RPMI8226 (cell line): ENCODE results near the gene KCNQ1.

ENCODE experiments used
- DNase-seq: peaks from one replicate; pipeline ENCODE4 v3.0.0-alpha.2; 2015

Gene KCNQ1

DNA sequence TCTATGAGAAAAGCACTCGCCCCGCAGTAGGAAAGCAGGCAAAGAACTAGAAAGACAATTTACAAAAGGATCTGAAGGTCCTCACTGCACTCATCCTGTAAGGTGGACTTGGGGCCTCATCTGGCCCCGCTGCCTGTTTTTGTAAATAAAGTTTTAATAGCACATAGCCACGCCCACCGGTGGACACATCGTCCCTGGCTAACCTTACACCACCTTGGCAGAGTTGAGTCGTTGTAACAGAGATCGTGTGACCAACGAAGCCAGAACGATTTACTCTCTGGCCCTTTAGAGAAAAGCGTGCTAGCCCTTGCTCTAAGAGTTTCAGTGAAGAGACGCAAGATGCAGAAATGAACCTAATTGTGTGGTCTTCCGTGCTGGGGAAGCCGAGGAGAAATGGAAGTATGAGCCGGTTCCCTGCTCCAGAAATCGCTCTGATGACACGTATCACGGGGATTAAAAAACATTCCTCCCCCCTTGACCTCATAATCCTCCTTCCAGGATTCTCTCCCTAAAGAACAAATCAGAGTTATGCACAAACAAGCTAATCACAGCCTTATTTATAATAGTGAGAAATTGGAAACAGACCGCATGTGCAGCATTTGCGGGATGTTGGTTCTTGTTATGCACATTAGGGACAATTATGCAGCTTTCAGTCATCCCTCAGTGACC, 360.7 kb downstream of the KCNQ1 start:
- no peak for DNase-seq

DNA sequence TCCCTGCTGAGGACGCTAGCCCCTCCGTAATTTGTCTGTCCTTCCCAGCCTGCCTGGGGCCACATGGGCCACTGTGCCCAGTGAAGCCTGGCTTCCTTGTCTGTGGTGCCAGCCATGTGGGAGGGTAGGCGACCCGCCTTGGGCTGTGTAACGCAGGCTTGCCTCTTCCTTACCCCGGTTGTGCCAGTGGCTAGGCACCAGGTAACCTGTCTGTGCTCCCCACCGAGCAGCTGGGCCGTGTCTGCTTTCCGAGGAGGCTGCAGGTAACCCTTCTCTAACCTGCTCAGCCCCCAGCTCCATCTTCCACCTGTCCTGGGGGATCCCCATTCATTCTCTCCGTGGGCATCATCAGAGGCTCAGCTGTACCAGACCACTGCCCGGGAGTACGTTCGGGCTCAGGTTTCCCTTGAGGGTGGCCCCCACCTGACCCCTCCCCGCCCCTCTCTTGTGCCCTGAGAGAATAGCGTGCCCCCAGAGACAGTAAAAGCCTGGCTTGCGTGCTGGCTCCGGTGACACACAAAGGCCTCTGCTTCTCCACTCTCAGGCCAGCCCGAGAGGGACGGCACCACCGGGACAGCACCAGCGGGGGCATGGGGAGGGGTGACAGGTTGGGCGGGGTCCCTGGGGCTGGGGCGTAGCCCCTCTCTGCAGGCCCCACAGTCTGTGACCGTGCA, 361.7 kb downstream of the KCNQ1 start:
- no peak for DNase-seq

GRCh38 chr11:2807025-2807681, 362.3 kb downstream of the KCNQ1 start:
- no peak for DNase-seq

- DNase-seq = no peak
Measured at GRCh38 chr11:2807801-2808241, 363.0 kb downstream of the KCNQ1 start.

DNA sequence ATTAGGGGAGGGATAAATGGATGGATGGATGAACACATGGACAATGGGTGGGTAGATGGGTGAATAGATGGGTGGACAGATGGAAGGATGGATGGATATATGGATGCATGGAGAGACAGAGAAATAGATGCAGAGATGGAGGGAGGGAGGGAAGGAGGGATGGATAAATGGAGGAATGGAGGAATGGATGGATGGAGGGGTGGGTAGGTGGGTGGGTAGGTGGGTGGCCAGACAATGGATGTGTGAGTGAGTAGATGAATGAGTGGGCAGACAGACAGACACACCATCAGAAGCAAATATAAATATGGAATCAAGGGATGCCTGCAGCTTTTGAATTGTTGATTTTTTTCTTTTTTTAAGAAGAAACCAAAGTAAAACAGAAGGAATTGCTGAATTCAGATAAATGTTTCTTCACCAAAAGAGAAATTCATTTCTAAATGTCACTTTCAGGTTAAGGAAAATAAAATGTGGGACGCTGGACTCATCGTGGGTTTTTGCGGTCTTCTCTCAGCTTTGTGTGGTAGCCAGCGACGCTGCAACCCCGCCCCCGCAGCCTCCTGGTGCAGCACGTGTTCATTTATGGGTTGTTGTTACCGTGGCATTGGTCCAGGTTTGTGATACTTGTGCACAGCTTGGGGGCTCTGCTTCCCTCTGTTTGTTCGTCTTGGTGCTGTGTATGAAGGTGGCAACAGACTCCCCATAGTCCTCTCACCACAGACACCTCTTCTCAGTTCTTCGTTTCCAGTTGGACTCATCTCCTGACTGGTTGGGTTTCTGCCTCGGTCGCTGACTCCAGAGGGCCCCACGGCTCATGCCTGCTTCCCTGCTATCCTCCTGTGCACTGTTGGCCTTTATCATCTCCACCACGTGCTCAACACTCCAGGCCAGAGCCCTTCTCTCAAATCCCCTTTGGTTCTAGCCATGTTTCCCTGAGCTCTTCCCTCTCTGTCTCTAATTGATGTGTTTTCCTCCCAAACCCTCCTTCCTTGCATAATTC, 364.3 kb downstream of the KCNQ1 start:
- DNase-seq = no peak

- no peak for DNase-seq
Measured at GRCh38 chr11:2809854-2810253, 365.0 kb downstream of the KCNQ1 start.

DNA sequence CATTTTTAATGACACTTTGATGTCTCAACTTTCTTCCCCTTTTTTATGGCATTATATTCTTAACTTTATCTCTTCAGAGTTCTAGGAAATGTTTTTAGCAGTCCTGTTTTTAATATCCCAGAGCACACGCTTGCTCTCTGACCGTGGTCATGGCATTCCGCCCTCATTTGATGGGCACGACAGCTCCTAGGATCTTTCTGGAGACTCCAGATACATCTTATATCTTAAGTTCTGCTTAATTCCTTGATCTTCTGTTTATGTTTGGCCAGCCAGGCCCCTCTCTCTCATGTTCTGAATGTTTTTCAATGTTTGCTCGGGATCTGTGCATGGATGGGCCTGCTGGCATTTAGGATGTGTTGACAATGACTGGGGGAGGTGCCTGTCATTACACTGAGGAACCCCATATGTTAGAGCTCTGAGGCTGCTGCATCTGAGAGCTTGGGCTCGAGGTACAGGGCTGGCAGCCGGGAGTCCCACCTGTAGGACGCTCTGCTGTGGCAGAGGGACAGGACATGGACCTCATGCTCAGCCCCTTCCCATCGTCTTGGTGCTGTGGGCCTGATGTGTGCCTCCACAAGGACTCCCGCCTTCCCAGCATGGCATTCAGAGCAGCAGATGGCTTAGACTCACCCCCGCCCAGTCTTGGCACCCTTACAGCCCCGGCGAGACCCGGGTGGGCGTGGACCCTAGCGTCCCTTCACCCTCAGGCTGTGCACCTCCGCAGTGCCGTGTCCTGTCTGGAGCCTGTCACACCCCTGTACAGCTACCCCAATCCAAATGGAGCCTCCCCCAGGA, 365.8 kb downstream of the KCNQ1 start:
- no peak for DNase-seq

DNA sequence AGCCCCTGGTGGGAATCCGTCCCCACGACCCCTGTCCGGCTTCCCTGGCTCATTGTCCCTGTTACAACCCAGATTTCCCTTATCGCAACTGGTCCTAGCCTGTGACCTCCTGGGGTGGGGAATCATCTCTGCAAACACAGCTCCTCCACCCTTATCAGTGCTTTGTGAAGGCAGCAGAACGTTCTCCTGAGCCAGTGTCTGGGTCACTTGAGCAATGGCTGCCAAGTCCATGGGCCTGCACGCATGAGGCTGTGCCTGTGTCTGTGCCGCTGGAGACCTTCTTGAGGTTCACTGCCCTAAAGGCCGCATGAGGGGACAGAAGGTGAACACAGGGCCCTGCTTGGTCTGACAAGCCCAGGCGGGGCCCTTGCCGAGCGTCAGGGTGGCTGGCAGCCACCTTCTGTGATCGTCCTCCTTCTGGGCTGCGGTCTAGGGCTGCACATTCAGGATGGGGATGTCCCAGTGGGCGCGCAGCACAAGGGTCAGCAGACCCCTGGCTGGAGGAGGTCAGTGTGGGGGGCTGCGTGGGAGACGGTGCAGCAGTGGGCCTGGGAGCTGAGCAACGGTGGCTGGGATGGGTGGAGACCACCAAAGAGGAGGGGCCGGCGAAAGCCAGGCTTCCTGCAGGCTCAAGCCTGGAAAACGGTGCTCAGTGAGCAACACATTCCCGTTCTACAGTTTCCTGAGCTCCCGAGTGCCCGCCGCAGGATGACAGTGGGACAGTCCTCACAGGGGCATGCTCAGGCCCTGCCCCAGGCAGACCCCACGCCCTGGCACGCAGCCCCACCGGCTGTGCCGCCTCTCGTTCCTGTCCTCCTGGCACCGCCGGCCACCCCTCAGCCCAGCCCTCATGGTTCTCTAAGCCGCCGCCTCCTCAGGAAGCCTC, 366.6 kb downstream of the KCNQ1 start:
- no peak for DNase-seq

DNA sequence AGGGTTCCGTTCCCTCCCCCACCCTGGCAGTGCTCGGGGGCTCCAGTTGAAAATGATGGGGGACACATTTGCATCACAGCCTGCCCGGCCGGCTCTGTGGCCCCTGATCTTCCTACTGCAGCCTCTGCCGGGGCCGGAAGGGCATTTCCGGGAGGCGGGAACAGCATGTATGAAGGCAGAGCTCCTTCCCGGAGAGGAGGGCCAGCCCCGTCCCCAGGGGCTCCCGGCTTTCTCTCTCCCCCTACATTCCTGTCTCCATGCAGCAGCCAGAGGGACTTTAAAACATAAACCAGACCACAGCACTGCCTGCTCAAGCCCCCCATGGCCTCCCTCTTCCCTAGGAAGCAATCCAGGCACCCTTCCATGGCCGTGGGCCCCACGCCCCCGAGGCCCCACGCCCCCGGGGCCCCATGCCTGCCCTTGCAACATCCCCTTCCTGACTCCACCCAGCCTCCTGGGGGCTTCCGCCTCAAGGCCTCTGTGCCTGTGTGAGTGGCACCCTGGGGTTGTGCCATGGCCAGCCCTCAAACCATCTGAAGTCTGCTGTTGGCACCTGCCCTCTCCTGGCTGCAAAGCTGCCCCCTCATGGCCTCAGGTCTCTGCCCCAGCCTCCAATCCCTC, 367.7 kb downstream of the KCNQ1 start:
- DNase-seq = no peak

- no peak for DNase-seq
Measured at GRCh38 chr11:2813141-2813908, 368.5 kb downstream of the KCNQ1 start.

DNA sequence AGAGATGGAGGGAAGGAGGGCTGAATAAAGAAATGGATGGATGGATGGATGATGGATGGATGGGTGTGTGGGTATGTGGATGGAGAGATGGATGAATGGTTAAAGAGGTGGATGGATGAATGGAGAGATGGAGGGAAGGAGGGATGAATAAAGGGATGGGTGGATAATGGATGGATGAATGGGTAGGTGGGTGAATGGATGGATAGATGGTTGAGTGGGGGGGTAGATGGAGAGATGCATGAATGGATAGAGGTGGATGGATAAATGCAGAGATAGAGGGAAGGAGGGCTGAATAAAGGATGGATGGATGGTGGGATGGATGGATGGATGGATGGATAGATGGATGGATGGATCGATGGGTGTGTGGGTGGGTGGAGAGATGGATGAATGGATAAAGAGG, 369.2 kb downstream of the KCNQ1 start:
- no peak for DNase-seq

DNA sequence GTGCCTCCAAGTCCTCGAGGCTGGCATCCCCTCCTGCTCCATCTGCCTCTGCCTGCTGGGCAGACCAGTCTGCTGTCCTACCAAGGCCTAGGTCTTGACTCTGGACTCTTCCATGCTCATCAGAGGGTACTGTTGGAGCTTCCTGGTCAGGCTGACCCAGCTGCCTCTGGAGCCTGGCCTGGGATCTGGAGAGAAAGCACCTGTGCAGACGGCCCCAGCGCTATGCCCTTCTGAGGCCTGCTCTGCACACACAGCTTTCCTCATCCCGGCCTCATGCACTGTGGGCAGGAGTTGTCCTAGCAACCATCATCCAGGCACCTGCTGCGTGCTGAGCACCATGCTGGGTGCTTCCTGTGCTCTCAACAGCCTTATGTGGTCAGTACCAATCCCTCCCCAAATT, 369.9 kb downstream of the KCNQ1 start:
- DNase-seq = no peak

DNA sequence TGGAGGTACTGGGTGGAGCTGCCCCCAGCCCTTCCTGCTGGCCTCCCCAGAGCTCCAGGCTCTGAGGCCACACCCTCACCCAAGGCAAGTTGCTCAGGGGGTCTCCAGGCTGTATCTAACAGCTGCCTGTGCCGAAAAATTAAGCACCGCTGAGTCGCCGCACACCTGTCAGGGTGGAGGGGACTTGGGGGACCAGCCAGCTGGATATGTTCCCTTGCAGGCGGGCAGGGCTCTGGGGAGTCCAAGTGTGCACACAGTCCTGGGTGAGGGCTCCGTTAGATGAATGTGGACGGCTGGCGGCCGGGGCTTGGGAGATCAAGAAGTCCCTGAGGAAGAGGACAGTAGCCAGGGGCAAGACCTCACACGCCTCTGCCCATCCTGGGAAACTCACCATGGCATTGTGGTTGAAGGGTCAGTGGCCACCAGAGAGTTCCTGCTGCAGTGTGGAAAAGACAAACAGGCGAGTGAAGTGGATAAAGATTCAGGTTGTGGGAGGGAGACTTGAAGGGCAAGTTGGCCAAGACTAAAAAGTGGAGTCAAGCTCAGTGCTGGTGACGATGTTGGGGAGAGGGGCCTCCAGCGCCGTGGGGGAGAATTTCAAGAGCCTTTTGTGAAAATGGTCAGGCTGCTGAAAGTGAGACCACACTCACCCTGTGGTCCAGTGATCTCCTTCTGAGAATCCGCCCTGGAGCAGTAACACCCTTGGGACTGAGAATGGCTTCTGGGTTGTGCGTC, 371.1 kb downstream of the KCNQ1 start:
- DNase-seq = no peak

- DNase-seq = no peak
Measured at GRCh38 chr11:2816523-2816922, 371.7 kb downstream of the KCNQ1 start.

DNA sequence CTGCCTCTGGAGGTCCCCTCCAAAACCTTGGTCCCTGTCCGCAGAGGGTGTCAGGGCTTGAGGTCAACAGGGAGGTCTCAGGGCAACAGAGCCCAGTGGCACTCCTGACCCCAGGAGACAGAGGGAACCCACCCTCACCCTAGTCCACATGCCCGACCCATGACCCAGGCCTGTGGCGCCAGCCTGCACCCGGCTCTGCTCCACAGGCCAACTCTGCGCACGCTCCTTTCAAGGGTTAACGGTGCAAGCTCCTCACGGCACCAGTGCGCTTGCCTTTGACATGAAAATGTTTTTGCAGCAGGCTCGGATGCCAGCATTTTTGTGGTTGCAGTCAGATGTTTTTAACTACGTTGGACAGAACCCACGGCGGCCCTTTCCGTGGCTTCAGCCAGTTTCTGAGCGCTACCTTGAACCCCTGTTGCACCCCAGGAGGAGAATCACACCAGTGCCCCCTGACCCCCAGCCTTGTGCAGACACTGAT, 372.2 kb downstream of the KCNQ1 start:
- DNase-seq = no peak

- no peak for DNase-seq
Measured at GRCh38 chr11:2817431-2817830, 372.6 kb downstream of the KCNQ1 start.

DNA sequence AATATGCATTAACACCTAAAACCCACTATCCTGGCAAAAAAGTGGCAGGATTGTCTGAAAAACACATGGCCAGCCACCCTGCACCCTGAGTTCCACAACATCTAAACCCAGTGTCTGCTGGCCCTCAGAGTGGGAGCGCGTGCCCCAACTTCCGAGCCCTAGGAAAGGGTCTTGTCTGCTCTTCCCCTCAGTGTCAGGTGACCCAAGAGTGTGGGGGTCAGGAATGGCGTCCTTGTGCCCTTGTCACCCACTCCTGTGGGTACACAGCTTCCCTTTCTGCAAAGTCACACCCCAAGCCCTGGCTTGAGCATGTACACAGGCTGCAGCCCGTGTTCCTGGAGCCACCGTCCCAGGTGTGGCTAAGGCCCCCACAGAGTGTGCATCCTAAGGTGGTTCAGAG, 373.2 kb downstream of the KCNQ1 start:
- no peak for DNase-seq

DNA sequence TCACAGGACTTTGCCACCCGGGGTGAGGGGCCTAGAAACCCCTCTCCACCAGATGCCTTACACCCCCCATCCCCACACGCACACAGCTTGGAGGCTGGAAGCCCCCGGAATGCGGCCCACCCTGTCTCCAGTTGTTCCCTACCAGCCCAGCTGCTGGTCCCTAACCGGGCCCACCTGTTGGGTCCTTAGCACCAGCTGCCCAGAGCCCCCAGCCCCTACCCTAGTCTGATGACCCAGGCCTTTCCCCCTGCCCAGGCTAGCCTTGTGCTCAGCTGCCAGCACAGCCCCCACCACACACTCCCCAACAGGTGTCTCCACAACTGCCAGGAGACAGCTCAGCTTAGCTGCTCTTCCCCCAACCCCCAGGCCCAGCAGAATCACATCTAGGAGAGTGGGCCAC, 373.7 kb downstream of the KCNQ1 start:
- no peak for DNase-seq

- no peak for DNase-seq
Measured at GRCh38 chr11:2819316-2819715, 374.5 kb downstream of the KCNQ1 start.
